Activated T-cell treated with anti-CD3 and anti-CD28 coated beads, Interleukin-2, amount 50 U/mL, for 4 hours (primary cell): ENCODE results near the gene EEIG1. TPM values are rescaled to one million over a fixed set of nuclear protein-coding genes. Genes with fewer than 3 reads are reported as not detected.

Experiments
- ATAC-seq, 2 donors: fragments of 200-7000 bp; cut with Tn5 transposase; one replicate each; pipeline ENCODE4 v1.10.0; 2021
- DNase-seq: peaks from one replicate; pipeline ENCODE4 v3.0.0-alpha.2; 2020
- H3K27me3 Mint-ChIP-seq: one replicate; pipeline ENCODE4 v1.8.0; 2021; ENCODE audit warnings: low read depth, mixed read lengths
- H3K36me3 Mint-ChIP-seq: one replicate; pipeline ENCODE4 v1.8.0; 2022; ENCODE audit warnings: mixed read lengths; ENCODE audit not compliant: insufficient read depth
- H3K4me1 Mint-ChIP-seq: one replicate; pipeline ENCODE4 v1.8.0; 2021; ENCODE audit warnings: low read depth, mixed read lengths
- H3K4me3 Mint-ChIP-seq: one replicate; pipeline ENCODE4 v1.8.0; 2021; ENCODE audit warnings: mild to moderate bottlenecking, moderate library complexity, mixed read lengths
- H3K9me3 Mint-ChIP-seq: one replicate; pipeline ENCODE4 v1.8.0; 2021; ENCODE audit warnings: mixed read lengths
- total RNA-seq, 3 donors: library from RNA; stranded (reverse); gene quantifications; one replicate each; pipeline ENCODE4 v1.2.1, GENCODE V29; 2021

Gene EEIG1
- total RNA-seq, 3 donors from 2014 or later = 75.5 to 87.3 (median 86.0) TPM

DNA sequence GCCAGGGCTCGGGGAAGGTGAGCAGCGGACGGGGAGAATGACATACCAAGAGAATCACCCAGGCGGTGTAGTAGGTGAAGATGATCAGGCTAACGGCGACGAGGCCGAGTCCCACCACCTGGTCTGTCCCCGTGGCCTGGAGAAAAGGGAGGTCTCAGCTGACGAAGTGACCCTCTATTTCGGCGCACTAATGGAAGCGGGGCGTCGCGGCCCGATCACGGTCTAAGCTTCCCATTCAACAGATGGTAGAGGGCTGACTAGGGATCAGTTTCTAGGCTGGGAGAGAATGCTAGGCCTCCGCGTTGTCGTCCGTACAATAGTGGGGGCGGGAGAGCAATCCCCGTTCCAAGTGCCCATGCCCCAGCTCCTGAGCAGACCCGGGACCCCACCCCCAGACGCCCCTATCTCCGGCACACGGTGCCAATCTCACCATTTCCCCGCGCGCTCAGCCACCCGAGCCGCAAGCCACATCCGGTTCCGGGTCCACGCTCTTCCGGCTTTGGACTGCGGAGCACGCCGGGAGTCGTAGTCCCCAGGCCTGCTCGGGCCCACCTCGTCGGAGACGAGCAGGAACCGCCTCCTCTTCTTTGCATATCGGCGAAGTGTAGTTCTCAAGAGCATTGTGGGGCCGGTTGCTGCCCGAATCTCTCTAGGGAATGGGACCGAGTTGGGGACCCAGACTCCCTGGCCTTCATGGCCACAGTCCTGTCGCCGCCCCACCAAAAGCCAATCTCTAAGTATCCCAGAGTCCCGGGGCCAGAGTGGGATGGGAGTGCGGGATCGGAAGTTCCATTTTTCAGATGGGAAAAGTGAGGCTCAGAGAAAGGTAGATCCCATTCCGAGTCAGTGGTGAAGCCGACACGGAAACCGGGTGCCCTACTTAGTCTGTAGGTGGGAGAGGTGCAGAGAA, 43.1 kb downstream of the EEIG1 start, which contains the start of gene DPM2:
Gene DPM2, minus strand, starts transcription at position 467 of the 910 bp plus-strand sequence. Its CDS starts 34 bp downstream, at position 433.
- peaks cover 38% of the 10 kb centered on the region for H3K4me1 Mint-ChIP-seq
- DNase-seq (peak; percentile 78), ATAC-seq (peak; percentile 96)
- peak within 1 kb of the TSS; percentile 92 for H3K4me3 Mint-ChIP-seq
- H3K36me3 Mint-ChIP-seq = peaks cover 8% of the 10 kb centered on the region
- no peaks in the 10 kb centered on the region for H3K9me3 Mint-ChIP-seq
- H3K27me3 Mint-ChIP-seq = no peaks in the 10 kb centered on the region

DNA sequence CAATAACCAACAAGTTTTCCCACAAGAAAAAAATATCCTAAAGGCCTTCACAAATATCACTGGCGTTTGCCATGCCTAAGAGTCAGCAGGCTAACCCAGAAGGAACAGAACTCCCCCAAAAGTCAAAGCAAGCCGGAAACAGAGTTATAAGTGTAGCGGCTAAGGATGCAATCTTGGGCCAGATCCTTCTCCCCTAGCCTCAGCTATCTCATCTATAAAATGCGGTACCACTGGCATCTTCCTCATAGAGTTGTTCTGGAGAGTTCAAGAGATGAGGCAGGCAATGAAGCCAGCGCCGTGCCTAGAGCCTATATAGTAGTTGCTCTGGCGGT, 43.8 kb downstream of the EEIG1 start:
- H3K4me3 Mint-ChIP-seq = peak overlapping the region; percentile 92
- no peak for ATAC-seq
- H3K9me3 Mint-ChIP-seq = no peaks in the 10 kb centered on the region

GRCh38 chr9:127936347-127936852, 44.4 kb downstream of the EEIG1 start:
- peaks cover 40% of the 10 kb centered on the region for H3K4me1 Mint-ChIP-seq
- no peak for ATAC-seq
- peaks cover 8% of the 10 kb centered on the region for H3K36me3 Mint-ChIP-seq
- H3K27me3 Mint-ChIP-seq = no peaks in the 10 kb centered on the region
- H3K9me3 Mint-ChIP-seq = no peaks in the 10 kb centered on the region
- DNase-seq = no peak
- H3K4me3 Mint-ChIP-seq = peak overlapping the region; percentile 92

More for the DNA sequence above, 43.8 kb downstream of the EEIG1 start:
- Mint-ChIP-seq H3K27me3 (no peaks in the 10 kb centered on the region), H3K4me1 (peaks cover 38% of the 10 kb centered on the region), H3K36me3 (peaks cover 8% of the 10 kb centered on the region)
- DNase-seq = no peak

DNA sequence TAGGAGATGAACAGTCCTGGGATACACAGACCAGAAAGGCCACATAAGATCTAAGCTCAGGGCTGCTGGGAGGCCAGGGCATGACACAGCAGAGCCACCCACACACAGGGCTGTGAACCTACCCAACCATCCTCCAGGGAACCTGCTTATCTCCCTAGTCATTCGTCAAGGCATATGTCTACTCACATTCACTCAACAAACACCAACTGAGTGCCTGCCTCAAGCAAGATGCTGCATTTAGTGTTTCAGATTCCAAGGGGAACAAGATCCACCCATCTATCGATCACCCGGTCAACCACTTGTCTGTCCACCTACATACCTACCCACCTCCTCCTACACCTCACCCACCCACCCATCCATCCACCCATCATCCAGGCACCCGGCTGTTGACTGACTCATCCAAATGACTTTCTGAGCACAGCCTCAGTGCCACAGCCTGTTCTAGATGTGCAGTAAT, 45.0 kb downstream of the EEIG1 start:
- ATAC-seq = peak; percentile 17 to 18
- no peaks in the 10 kb centered on the region for H3K9me3 Mint-ChIP-seq

GRCh38 chr9:127934986-127935385, 45.8 kb downstream of the EEIG1 start:
- Mint-ChIP-seq H3K4me3 (peak overlapping the region; percentile 24), H3K4me1 (peaks cover 49% of the 10 kb centered on the region), H3K36me3 (peaks cover 8% of the 10 kb centered on the region), H3K9me3 (no peaks in the 10 kb centered on the region), H3K27me3 (no peaks in the 10 kb centered on the region)
- DNase-seq = no peak
- no peak for ATAC-seq

More for the DNA sequence above, 45.0 kb downstream of the EEIG1 start:
- no peaks in the 10 kb centered on the region for H3K27me3 Mint-ChIP-seq
- no peak for DNase-seq
- H3K36me3 Mint-ChIP-seq = peaks cover 8% of the 10 kb centered on the region
- H3K4me3 Mint-ChIP-seq = peak overlapping the region; percentile 92
- H3K4me1 Mint-ChIP-seq = peaks cover 46% of the 10 kb centered on the region

- Mint-ChIP-seq H3K27me3 (no peaks in the 10 kb centered on the region), H3K4me1 (peaks cover 51% of the 10 kb centered on the region), H3K4me3 (peak overlapping the region; percentile 29), H3K9me3 (no peaks in the 10 kb centered on the region), H3K36me3 (peaks cover 8% of the 10 kb centered on the region)
- DNase-seq (no peak), ATAC-seq (no peak)
These were observed 46.5 kb downstream of the EEIG1 start for GRCh38 chr9:127934248-127934647.

GRCh38 chr9:127931092-127931881, 49.5 kb downstream of the EEIG1 start:
- ATAC-seq = peak; percentile 20 to 34
- H3K27me3 Mint-ChIP-seq = no peaks in the 10 kb centered on the region
- H3K4me1 Mint-ChIP-seq = peaks cover 38% of the 10 kb centered on the region
- peak overlapping the region; percentile 72 for H3K4me3 Mint-ChIP-seq
- H3K9me3 Mint-ChIP-seq = no peaks in the 10 kb centered on the region
- DNase-seq = no peak
- H3K36me3 Mint-ChIP-seq = peaks cover 8% of the 10 kb centered on the region

Other genes with a start within 250 kb of the EEIG1 start
- gene TOR2A, start 245.7 kb downstream of the EEIG1 start, total RNA-seq = 10 to 100 TPM; 19.8 to 23.6 (median 20.1) TPM
- gene SH2D3C, start 202.3 kb downstream of the EEIG1 start, total RNA-seq = 10 to 100 TPM in 1 of 3 donors, 1 to 10 TPM in 2; 5.9 to 10.8 (median 7.0) TPM
- 10 to 100 TPM; 66.9 to 91.5 (median 82.5) TPM for gene CDK9, start 195.0 kb downstream of the EEIG1 start, total RNA-seq
- gene FPGS, start 178.1 kb downstream of the EEIG1 start, total RNA-seq = 100 to 1,000 TPM; 137 to 149 (median 141) TPM
- gene ENG, start 126.3 kb downstream of the EEIG1 start, total RNA-seq = 10 to 100 TPM; 10.7 to 20.3 (median 14.8) TPM
- gene AK1, start 103.3 kb downstream of the EEIG1 start, total RNA-seq = 1 to 10 TPM; 3.6 to 6.4 (median 5.0) TPM
- gene ST6GALNAC6, start 81.4 kb downstream of the EEIG1 start, total RNA-seq = 10 to 100 TPM; 25.9 to 31.5 (median 31.0) TPM
- gene ST6GALNAC4, start 63.9 kb downstream of the EEIG1 start, total RNA-seq = 10 to 100 TPM; 22.0 to 25.7 (median 24.7) TPM
- gene PIP5KL1, start 50.2 kb downstream of the EEIG1 start, total RNA-seq = 1 to 10 TPM; 2.3 to 3.5 (median 2.8) TPM
- 10 to 100 TPM; 89.6 to 91.5 (median 89.9) TPM for gene DPM2, start 43.1 kb downstream of the EEIG1 start, total RNA-seq
- 10 to 100 TPM in 1 of 3 donors, 1 to 10 TPM in 2; 9.5 to 11.2 (median 9.7) TPM for gene NAIF1, start 86.3 kb upstream of the EEIG1 start, total RNA-seq
- 10 to 100 TPM; 13.9 to 16.3 (median 15.6) TPM for gene SLC25A25, start 87.2 kb upstream of the EEIG1 start, total RNA-seq
- 100 to 1,000 TPM; 123 to 132 (median 123) TPM for gene PTGES2, start 146.7 kb upstream of the EEIG1 start, total RNA-seq
- gene LCN2, start 168.5 kb upstream of the EEIG1 start, total RNA-seq = not detected
- gene BBLN, start 179.3 kb upstream of the EEIG1 start, total RNA-seq = 10 to 100 TPM; 71.0 to 72.7 (median 71.6) TPM
- 100 to 1,000 TPM; 117 to 128 (median 124) TPM for gene CIZ1, start 210.6 kb upstream of the EEIG1 start, total RNA-seq
- gene DNM1, start 222.4 kb upstream of the EEIG1 start, total RNA-seq = under 1 TPM; 0.32 to 0.43 (median 0.40) TPM